OCI-LY7 (cell line): ENCODE data around the gene COL13A1.

Experiments
- CTCF ChIP-seq: fragments of 200-600 bp; sonication (generic); conservative IDR thresholded peaks from 2 replicates; pipeline ENCODE4 v1.5.1; 2014; ENCODE audit warnings: mild to moderate bottlenecking, antibody characterized with exemption, low read length, moderate library complexity, mixed read lengths
- EZH2phosphoT487 ChIP-seq: fragments of 200-600 bp; sonication (generic); IDR thresholded peaks from 2 replicates; pipeline ENCODE4 v1.6.1; 2018; ENCODE audit warnings: low read depth, borderline replicate concordance, mild to moderate bottlenecking, mixed run types, antibody characterized with exemption, low read length, moderate library complexity, mixed read lengths

GRCh38 chr10:69820817-69821216 lies 19.1 kb downstream of the COL13A1 start:
- TF ChIP-seq CTCF (no peak), EZH2phosphoT487 (no peak)
